GM19452 (cell line): ENCODE measurements around the gene EPHB1.
A peak's percentile ranks its signal among the peaks of the same experiment; 100 is the strongest.

ENCODE experiments used
- ATAC-seq: cut with Tn5 transposase; IDR thresholded peaks from one replicate; pipeline ENCODE4 v1.9.1; 2021; ENCODE audit not compliant: unreplicated experiment

The EPHB1 gene

DNA sequence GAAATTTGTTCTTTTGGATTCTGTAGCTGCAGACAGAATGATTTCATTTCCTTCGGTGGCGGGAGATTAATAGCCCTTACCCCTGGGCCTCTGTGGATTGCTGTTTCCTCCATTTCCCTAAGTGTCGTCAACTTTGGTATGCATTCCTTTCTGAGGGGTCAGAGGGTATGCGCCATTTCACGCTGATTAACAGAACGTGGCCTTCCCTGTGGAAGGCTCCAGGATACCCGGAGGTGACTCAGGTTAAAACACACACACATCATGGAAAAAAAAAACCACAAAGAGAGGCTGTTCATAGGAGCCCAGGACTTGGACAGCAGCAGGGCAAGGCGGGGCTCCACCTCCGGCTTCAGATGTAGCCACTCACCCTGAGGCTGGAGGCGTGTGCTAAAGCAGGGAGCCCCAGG lies 51.9 kb downstream of the EPHB1 start:
- no peak for ATAC-seq

DNA sequence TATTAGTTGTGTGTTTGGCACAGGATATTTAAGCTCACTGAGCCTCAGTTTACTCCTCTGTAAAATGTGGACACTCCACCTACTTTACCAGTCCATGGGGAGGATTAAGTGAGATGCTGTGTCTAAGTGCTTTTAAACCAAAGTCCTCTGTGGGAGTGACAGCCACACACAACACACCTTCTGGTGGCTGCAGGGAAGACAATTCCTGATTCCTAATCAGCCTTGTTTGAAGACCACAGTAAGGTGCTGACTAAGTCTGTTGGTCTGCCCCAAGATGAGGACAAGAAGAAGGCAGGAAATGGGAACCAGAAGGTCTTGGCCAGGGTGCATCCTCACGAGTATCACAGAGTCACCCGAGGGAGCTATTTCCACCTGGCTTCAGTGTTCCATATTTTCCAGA lies 52.3 kb downstream of the EPHB1 start:
- ATAC-seq = no peak

GRCh38 chr3:134849561-134849960 lies 54.5 kb downstream of the EPHB1 start:
- ATAC-seq = no peak

DNA sequence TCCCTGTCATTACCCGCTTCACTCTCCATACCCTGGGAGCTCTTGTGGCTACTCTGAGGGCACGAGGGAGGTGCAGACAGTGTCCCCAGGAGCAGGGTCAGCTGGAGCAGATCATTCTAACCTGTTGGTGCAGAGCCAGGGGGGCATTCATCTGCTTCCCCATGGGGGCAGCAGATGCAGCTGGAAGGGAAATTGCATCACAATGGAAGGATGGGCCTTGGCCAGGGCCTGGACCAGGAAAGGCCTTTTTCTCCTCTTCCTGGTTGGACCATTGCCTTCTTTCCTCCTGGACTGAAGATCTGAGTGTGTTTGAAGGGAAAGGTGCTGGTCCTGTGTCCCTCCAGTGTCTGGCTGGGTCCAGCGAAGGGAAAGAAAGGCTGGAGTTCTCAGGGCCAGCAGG lies 55.7 kb downstream of the EPHB1 start:
- ATAC-seq = no peak

DNA sequence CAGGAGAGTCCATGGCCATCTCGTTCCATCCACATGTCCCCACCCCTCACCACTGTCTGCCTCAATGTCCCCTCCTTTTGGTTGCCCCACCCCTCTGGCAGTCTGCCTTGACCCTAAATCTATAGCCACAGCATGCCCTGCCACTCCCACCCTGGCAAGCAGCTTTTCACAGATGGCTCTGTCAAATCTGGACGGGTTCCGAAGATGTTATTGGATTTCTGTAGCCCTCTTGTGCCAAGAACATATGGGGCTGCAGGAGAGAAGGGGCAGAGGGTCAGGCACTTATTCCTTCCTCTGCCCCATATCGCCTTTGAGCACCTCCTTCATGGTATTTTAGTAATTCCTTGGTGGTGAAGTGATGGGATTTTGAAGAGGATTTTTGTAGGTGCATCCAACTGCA lies 57.1 kb downstream of the EPHB1 start:
- ATAC-seq = no peak

DNA sequence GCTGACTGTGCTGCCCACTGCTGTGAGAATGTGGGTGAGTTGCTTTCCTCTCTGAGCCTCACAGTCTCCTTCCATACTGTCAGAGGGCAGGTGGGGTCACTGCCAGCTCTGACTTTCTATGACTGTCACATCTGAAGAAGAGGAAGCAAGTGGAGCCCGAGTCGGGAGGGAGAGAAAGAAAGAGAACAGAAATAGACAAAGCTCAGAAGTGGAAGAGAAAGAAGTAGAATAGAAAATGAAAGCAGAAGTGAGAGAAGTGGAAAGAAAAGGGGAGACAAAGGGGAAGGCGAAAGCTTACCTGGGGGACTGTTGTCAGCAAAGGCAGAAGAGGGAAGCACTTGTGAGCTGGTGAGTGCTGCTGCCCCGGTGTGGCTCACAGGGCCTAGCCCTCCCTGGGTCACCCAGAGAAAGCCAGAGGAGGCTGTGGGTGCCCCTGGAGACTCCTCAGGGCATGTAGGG lies 57.9 kb downstream of the EPHB1 start:
- peak; percentile 94 for ATAC-seq

- ATAC-seq = no peak
These were observed 59.2 kb downstream of the EPHB1 start for GRCh38 chr3:134854254-134854653.

DNA sequence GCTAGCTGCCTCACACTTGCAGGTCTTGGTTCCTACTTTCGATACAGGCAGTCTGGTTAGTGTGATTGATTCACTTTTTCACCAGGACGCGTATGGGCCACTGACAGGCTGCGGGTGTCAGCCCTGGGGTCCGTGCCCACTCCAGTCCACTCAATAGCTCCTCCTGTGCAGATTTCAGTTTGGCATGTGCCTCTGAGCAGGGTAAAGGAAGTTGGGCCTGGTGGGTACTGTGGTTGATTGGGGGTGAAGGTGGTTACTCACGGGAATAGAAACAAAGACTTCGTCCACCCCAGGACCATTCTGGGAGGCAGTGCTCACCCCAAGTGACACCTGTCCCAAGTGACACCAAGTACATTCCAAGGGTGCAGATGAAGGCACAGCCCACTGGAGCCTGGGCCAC lies 62.3 kb downstream of the EPHB1 start:
- ATAC-seq = no peak

GRCh38 chr3:134857776-134858362 lies 62.8 kb downstream of the EPHB1 start:
- ATAC-seq = no peak

- ATAC-seq = no peak
These were observed 63.5 kb downstream of the EPHB1 start for GRCh38 chr3:134858441-134859035.

DNA sequence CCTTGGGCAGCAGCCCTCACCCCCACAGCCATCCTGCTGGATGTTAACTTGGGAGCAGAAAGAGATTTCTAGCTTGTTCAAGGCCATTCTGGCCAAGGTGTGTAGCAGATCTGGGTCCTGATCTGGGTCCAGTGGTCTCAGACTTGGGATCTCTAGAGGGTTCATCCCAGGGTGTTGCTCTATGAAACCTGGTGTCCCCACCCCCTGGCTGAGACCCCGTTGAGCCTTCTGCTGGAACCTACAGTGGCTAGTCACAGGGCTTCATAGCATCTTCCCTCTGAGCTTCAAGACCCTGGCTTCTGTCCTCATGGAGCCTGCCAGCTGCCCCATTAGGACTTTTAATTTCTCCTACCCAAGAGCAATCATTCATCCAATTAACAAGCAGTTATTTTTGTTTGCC lies 64.3 kb downstream of the EPHB1 start:
- no peak for ATAC-seq

GRCh38 chr3:134860141-134860540 lies 65.1 kb downstream of the EPHB1 start:
- ATAC-seq = no peak

GRCh38 chr3:134863915-134864314 lies 68.9 kb downstream of the EPHB1 start:
- ATAC-seq = no peak

DNA sequence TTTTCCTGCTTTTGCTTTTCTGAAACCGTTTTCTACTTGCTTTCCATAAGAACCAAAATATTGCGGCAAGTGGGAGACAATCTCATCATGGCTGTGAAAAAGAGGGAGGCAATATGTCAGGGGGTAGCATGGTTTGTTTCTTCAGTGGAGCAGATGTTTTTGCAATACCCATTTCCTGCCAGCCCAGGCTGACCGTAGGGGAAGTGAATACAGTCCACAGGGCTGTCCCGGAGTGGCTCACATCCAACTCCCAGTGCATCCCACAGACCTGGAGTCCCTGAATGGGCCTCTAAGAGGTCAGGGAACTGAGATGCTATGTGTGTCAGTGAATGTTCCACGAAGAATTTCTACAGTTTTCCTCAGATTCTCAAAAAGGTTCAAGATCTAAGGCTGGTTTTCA lies 69.6 kb downstream of the EPHB1 start:
- no peak for ATAC-seq

GRCh38 chr3:134867277-134867676 lies 72.2 kb downstream of the EPHB1 start:
- no peak for ATAC-seq

DNA sequence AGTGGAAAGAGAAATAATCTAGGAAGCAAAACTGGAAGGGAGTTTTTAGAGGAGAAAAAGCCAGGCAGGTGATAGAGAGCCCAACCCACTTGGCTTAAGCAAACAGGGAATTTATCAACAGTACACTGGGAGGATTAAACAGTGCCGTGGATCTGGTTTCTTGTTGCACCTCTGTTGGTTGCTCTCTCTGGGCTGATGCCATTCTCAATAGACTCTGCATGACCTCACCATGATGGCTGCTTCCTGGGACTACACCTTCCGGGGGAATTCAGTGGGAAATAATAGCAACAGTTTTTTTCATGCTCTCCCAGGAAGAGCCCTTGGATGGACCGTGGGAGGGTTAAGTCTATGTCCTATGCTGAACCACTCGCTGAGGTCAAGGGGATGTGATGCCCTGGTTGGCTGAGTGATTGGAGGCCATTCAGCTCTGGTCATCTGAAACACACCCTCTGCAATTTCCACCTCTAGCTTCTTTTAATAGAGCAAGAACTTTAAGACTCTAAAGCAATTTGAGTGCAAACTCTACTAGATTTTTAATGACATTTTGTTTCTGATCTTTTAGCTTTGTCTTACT lies 74.2 kb downstream of the EPHB1 start:
- ATAC-seq = no peak

- no peak for ATAC-seq
These were observed 76.8 kb downstream of the EPHB1 start for GRCh38 chr3:134871818-134872217.

- ATAC-seq = no peak
These were observed 77.7 kb downstream of the EPHB1 start for GRCh38 chr3:134872440-134873388.

GRCh38 chr3:134873789-134874188 lies 78.7 kb downstream of the EPHB1 start:
- no peak for ATAC-seq

GRCh38 chr3:134874737-134875413 lies 79.8 kb downstream of the EPHB1 start:
- ATAC-seq = no peak

- no peak for ATAC-seq
These were observed 81.8 kb downstream of the EPHB1 start for GRCh38 chr3:134876836-134877235.
